ENCODE measurements around the gene DNAJC30.

DNA sequence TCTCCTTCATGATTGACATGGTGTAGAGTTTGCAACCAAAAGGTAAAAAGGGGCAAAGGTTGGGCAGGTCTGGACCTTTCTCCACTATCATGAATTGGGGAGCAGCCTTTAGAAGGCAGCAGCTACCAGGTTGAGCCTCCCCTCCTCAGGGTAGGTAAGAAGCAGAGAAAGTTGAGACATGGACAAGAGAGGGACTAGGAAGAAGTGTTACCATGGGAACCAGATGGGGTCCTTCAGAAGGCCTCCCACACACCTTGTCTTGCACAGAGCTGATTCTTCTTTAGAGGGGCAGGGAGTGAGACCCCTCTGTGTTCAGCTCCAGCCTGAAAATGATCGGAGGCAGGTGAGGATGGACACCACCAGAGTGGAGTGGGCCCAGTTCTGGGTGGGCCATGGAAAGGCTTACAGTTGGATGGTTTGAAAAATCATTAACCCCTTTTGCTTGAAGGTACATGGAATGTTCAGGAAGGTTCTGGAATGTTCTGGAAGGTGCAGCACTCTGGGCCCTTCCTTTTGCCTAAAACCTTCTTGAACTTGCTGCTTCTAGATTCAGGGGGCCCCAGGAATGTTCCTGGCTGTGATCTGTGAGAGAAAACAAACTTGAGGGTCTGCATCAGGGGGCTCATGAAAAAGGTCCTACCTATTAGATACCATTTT lies 8.7 kb downstream of the DNAJC30 start:
- TF ChIP-seq, protein P1, sequence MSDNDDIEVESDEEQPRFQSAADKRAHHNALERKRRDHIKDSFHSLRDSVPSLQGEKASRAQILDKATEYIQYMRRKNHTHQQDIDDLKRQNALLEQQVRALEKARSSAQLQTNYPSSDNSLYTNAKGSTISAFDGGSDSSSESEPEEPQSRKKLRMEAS (IDR thresholded peaks at IDR 0.05): no peak
- no peak for TF ChIP-seq TAF1 (conservative IDR thresholded peaks at IDR 0.05)
- no peak for TF ChIP-seq JUND (IDR thresholded peaks at IDR 0.05)
- TF ChIP-seq YY1 (IDR thresholded peaks at IDR 0.05): no peak
- TF ChIP-seq, protein P2, sequence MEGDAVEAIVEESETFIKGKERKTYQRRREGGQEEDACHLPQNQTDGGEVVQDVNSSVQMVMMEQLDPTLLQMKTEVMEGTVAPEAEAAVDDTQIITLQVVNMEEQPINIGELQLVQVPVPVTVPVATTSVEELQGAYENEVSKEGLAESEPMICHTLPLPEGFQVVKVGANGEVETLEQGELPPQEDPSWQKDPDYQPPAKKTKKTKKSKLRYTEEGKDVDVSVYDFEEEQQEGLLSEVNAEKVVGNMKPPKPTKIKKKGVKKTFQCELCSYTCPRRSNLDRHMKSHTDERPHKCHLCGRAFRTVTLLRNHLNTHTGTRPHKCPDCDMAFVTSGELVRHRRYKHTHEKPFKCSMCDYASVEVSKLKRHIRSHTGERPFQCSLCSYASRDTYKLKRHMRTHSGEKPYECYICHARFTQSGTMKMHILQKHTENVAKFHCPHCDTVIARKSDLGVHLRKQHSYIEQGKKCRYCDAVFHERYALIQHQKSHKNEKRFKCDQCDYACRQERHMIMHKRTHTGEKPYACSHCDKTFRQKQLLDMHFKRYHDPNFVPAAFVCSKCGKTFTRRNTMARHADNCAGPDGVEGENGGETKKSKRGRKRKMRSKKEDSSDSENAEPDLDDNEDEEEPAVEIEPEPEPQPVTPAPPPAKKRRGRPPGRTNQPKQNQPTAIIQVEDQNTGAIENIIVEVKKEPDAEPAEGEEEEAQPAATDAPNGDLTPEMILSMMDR (IDR thresholded peaks at IDR 0.05; ENCODE audit: low read depth, low read length, missing input control): no peak
- no peak for TF ChIP-seq FOXA1 (IDR thresholded peaks at IDR 0.05)
- no peak for TF ChIP-seq RAD21 (IDR thresholded peaks at IDR 0.05)

All from liver (tissue), 3 donors.